ENCODE results near the gene FCER2. TPM values are rescaled to one million over a fixed set of nuclear protein-coding genes. Genes with fewer than 3 reads are reported as not detected.
A peak's percentile ranks its signal among the peaks of the same experiment; 100 is the strongest.

The FCER2 gene
- total RNA-seq, 1 donor from 2014 or later = not detected

DNA sequence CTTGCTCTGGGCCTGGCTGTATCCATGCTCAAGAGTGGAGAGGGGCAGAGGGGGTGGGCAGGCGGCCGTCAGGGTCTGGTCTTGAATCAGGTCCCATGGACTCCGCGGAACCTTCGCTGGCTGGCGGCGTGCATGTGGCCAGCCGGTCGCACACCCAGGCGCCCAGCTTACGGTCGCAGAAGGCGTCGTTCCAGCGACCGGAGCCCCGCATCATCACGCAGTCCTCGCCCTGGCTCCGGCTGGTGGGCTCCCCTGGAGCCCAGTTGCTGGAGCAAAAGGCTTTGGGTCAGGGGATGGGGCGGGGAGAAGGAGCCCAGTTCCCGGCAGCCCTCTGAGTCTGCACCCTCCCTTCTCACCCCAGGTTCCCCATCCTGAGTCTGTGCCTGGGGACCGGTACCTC is 12.8 kb downstream of the FCER2 start:
- H3K27ac Mint-ChIP-seq (ENCODE audit: unreplicated experiment) = no peak overlapping the region
- no peak for TF ChIP-seq CTCF (IDR thresholded peaks at IDR 0.05; ENCODE audit: partially characterized antibody, unreplicated experiment)
- no peak for DNase-seq
- H3K4me1 Mint-ChIP-seq (ENCODE audit: low read depth, unreplicated experiment) = peaks cover 7% of the 10 kb centered on the region
- no peaks in the 10 kb centered on the region for H3K36me3 Mint-ChIP-seq (ENCODE audit: unreplicated experiment)
- peaks cover 2% of the 10 kb centered on the region for H3K27me3 Mint-ChIP-seq (ENCODE audit: unreplicated experiment)
- H3K4me3 Mint-ChIP-seq (ENCODE audit: unreplicated experiment) = no peak overlapping the region
- peaks cover 4% of the 10 kb centered on the region for H3K9me3 Mint-ChIP-seq (ENCODE audit: unreplicated experiment)

DNA sequence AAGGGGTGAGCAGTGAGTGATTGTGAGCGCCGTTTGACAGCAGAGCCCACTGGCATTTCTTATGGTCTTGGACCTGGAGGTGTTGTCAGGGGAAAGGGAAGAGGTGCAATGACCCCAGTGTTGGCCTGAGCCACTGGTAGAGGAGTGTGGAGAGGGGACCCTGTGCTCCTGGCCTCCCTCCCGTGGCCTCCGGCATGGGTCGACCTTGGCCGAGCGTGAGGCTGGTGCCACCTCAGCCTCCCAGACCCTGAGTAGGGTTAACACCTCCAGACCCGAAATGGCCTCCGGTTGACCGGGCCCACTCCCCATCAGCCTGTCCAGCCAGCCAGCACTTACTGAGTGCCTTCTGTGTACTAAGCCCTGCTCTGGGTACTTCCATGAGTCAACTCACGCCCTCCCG is 14.8 kb downstream of the FCER2 start:
- H3K4me1 Mint-ChIP-seq (ENCODE audit: low read depth, unreplicated experiment) = peaks cover 8% of the 10 kb centered on the region
- DNase-seq = no peak
- no peak for TF ChIP-seq CTCF (IDR thresholded peaks at IDR 0.05; ENCODE audit: partially characterized antibody, unreplicated experiment)
- peaks cover 4% of the 10 kb centered on the region for H3K9me3 Mint-ChIP-seq (ENCODE audit: unreplicated experiment)
- no peak overlapping the region for H3K27ac Mint-ChIP-seq (ENCODE audit: unreplicated experiment)
- no peaks in the 10 kb centered on the region for H3K36me3 Mint-ChIP-seq (ENCODE audit: unreplicated experiment)
- H3K27me3 Mint-ChIP-seq (ENCODE audit: unreplicated experiment) = peaks cover 5% of the 10 kb centered on the region
- H3K4me3 Mint-ChIP-seq (ENCODE audit: unreplicated experiment) = no peak overlapping the region

- Mint-ChIP-seq H3K36me3 (ENCODE audit: unreplicated experiment) (no peaks in the 10 kb centered on the region), H3K4me1 (ENCODE audit: low read depth, unreplicated experiment) (peaks cover 10% of the 10 kb centered on the region), H3K9me3 (ENCODE audit: unreplicated experiment) (peaks cover 4% of the 10 kb centered on the region), H3K27me3 (ENCODE audit: unreplicated experiment) (peaks cover 5% of the 10 kb centered on the region), H3K4me3 (ENCODE audit: unreplicated experiment) (peak overlapping the region; percentile 13), H3K27ac (ENCODE audit: unreplicated experiment) (no peak overlapping the region)
- no peak for DNase-seq
- TF ChIP-seq CTCF (IDR thresholded peaks at IDR 0.05; ENCODE audit: partially characterized antibody, unreplicated experiment) = no peak
Observed at GRCh38 chr19:7685546-7686445, 16.1 kb downstream of the FCER2 start.

DNA sequence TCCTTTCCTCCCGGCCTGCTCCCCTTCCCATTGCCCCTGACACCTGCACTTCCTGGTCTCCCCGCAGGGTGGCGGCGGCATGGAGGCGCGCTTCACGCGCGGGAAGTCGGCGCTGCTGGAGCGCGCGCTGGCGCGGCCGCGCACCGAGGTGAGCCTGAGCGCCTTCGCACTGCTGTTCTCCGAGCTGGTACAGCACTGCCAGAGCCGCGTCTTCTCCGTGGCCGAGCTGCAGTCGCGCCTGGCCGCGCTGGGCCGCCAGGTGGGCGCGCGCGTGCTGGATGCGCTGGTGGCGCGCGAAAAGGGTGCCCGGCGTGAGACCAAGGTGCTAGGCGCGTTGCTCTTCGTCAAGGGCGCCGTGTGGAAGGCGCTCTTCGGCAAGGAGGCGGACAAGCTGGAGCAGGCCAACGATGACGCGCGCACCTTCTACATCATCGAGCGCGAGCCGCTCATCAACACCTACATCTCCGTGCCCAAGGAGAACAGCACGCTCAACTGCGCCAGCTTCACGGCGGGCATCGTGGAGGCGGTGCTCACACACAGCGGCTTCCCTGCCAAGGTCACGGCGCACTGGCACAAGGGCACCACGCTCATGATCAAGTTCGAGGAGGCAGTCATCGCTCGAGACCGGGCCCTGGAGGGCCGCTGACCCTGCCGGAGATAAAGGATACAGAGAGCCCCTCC is 19.6 kb downstream of the FCER2 start:
- peaks cover 12% of the 10 kb centered on the region for H3K9me3 Mint-ChIP-seq (ENCODE audit: unreplicated experiment)
- DNase-seq = peak; percentile 59
- H3K36me3 Mint-ChIP-seq (ENCODE audit: unreplicated experiment) = no peaks in the 10 kb centered on the region
- TF ChIP-seq CTCF (IDR thresholded peaks at IDR 0.05; ENCODE audit: partially characterized antibody, unreplicated experiment) = peak; percentile 63
- peak overlapping the region; percentile 90 for H3K27ac Mint-ChIP-seq (ENCODE audit: unreplicated experiment)
- peaks cover 20% of the 10 kb centered on the region for H3K4me1 Mint-ChIP-seq (ENCODE audit: low read depth, unreplicated experiment)
- H3K27me3 Mint-ChIP-seq (ENCODE audit: unreplicated experiment) = peaks cover 7% of the 10 kb centered on the region
- H3K4me3 Mint-ChIP-seq (ENCODE audit: unreplicated experiment) = peak overlapping the region; percentile 90
